Measurements from ENCODE around the gene TAF11L4.
"Not testable (repeated sequence)": the region's sequence is repeated elsewhere in the genome, so short reads cannot be mapped to it uniquely, and the experiment has no call there.

Gene TAF11L4

GRCh38 chr5:17521501-17521900 lies at the start of gene TAF11L4:
Gene TAF11L4, plus strand, starts transcription at chr5:17521801.
- not testable (repeated sequence) for DNase-seq

- not testable (repeated sequence) for DNase-seq
Observed at GRCh38 chr5:17475064-17475463, 46.5 kb upstream of the TAF11L4 start.

GRCh38 chr5:17477043-17477442 lies 44.6 kb upstream of the TAF11L4 start:
- DNase-seq: no peak

- no peak for DNase-seq
Observed at GRCh38 chr5:17477573-17478265, 43.9 kb upstream of the TAF11L4 start.

GRCh38 chr5:17481378-17481777 lies 40.2 kb upstream of the TAF11L4 start:
- DNase-seq: no peak

- no peak for DNase-seq
Observed at GRCh38 chr5:17482790-17483189, 38.8 kb upstream of the TAF11L4 start.

GRCh38 chr5:17486464-17487173 lies 35.0 kb upstream of the TAF11L4 start:
- DNase-seq: not testable (repeated sequence)

- DNase-seq: no peak
Observed at GRCh38 chr5:17487174-17487512, 34.5 kb upstream of the TAF11L4 start.

- not testable (repeated sequence) for DNase-seq
Observed at GRCh38 chr5:17491257-17491656, 30.3 kb upstream of the TAF11L4 start.

- DNase-seq: no peak
Observed at GRCh38 chr5:17492770-17493169, 28.8 kb upstream of the TAF11L4 start.

- DNase-seq: no peak
Observed at GRCh38 chr5:17497446-17497845, 24.2 kb upstream of the TAF11L4 start.

GRCh38 chr5:17497931-17498330 lies 23.7 kb upstream of the TAF11L4 start, which contains the start of gene TAF11L2:
Gene TAF11L2, plus strand, starts transcription at chr5:17498231.
- DNase-seq: not testable (repeated sequence)

- no peak for DNase-seq
Observed at GRCh38 chr5:17511775-17512325, 9.8 kb upstream of the TAF11L4 start.

- DNase-seq: not testable (repeated sequence)
Observed at GRCh38 chr5:17517526-17517925, 4.1 kb upstream of the TAF11L4 start.

- not testable (repeated sequence) for DNase-seq
Observed at GRCh38 chr5:17518067-17518466, 3.5 kb upstream of the TAF11L4 start, which contains the start of gene TAF11L3. Gene TAF11L3, plus strand, starts transcription at chr5:17518367.

- DNase-seq: not testable (repeated sequence)
Observed at GRCh38 chr5:17519508-17519907, 2.1 kb upstream of the TAF11L4 start.

- not testable (repeated sequence) for DNase-seq
Observed at GRCh38 chr5:17524935-17525334, 3.3 kb downstream of the TAF11L4 start, which contains the start of gene TAF11L5. Gene TAF11L5, plus strand, starts transcription at chr5:17525235.

- not testable (repeated sequence) for DNase-seq
Observed at GRCh38 chr5:17526504-17526903, 4.9 kb downstream of the TAF11L4 start.

GRCh38 chr5:17528369-17528768 lies 6.8 kb downstream of the TAF11L4 start, which contains the start of gene TAF11L6:
Gene TAF11L6, plus strand, starts transcription at chr5:17528669.
- not testable (repeated sequence) for DNase-seq
